Measurements from ENCODE around the gene CACNA1C. TPM values are rescaled to one million over a fixed set of nuclear protein-coding genes. Genes with fewer than 3 reads are reported as not detected.

The CACNA1C gene
- total RNA-seq, 1 donor from 2014 or later, result 1.6 TPM

DNA sequence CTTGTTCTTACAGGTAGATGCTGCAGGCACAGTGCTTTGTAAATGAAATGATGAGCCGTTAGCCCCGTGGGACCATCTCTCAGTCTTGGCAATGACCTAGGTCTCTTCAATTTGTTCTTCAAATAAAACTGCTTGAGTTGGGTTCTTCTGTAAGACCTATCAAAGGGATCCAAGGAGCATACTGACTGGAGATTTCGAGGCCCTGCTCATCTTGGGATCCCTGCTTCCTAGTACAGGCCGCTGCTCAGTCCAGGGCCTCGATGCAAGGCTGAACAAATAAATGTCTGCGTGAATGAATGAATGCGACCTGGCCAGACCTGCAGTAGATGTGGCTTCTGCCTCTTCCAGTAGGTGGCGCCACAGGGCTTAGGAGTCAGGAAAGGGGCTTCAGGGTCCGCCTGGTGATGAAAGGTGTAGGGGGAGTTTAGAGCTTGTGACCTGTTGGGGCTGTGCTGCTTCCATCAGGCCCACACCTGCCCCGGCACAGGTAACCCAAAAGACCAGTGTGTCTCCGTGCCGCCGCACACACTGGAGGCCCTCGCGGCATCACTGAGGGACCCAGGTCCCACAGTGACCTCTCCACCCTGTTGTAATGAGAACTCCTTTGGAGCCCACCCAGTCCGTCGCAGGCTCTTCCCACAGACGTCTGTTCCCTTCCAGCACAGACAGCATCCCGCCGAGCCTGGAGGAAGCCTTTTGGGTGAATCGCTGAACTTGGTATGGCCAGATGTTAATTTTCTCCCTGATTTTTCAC, 4.4 kb downstream of the CACNA1C start:
- peak overlapping the region; percentile 32 for H3K4me3 Mint-ChIP-seq
- H3K27ac Mint-ChIP-seq (ENCODE audit: unreplicated experiment), result no peak overlapping the region
- DNase-seq (ENCODE audit: low read depth, low spot score), result peak; percentile 76
- peaks cover 63% of the 10 kb centered on the region for H3K27me3 Mint-ChIP-seq (ENCODE audit: low read depth)
- H3K9me3 Mint-ChIP-seq, result no peaks in the 10 kb centered on the region
- H3K4me1 Mint-ChIP-seq, result peaks cover 12% of the 10 kb centered on the region
- H3K36me3 Mint-ChIP-seq (ENCODE audit: low read depth), result no peaks in the 10 kb centered on the region
- TF ChIP-seq, protein P1, sequence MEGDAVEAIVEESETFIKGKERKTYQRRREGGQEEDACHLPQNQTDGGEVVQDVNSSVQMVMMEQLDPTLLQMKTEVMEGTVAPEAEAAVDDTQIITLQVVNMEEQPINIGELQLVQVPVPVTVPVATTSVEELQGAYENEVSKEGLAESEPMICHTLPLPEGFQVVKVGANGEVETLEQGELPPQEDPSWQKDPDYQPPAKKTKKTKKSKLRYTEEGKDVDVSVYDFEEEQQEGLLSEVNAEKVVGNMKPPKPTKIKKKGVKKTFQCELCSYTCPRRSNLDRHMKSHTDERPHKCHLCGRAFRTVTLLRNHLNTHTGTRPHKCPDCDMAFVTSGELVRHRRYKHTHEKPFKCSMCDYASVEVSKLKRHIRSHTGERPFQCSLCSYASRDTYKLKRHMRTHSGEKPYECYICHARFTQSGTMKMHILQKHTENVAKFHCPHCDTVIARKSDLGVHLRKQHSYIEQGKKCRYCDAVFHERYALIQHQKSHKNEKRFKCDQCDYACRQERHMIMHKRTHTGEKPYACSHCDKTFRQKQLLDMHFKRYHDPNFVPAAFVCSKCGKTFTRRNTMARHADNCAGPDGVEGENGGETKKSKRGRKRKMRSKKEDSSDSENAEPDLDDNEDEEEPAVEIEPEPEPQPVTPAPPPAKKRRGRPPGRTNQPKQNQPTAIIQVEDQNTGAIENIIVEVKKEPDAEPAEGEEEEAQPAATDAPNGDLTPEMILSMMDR (conservative IDR thresholded peaks at IDR 0.05), result peak; percentile 89

DNA sequence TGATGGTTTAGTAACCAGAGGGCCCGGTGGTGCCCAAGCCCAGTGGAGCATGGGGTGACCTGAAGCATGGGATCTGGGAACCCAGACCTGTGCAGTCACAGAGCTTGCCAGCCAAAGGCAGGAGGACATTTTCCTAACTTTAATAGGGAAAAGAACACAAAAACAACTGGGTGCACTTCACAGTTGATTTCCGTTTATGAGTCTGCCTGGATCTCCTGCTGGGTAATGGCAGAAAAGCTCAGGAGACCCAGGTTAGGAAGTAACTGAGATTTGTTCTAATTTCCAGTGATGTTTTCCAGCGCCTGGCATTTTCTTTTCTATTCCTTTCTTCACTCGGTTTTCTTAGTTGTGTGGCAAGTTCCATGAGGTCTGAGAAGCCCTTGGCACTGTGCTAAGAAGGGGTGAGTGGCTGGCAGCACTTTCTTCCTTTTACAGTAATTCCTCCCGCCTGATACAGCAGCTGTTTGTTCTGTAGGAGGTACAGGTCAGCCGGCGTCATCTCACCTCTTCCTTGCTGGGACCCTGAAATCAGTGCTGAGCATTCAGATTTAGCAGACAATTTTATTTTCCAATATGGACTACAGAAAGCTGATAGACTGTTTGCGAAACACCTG, 5.1 kb downstream of the CACNA1C start:
- peaks cover 62% of the 10 kb centered on the region for H3K27me3 Mint-ChIP-seq (ENCODE audit: low read depth)
- H3K27ac Mint-ChIP-seq (ENCODE audit: unreplicated experiment), result no peak overlapping the region
- no peak for DNase-seq (ENCODE audit: low read depth, low spot score)
- peaks cover 12% of the 10 kb centered on the region for H3K4me1 Mint-ChIP-seq
- no peaks in the 10 kb centered on the region for H3K36me3 Mint-ChIP-seq (ENCODE audit: low read depth)
- TF ChIP-seq, protein P1 (conservative IDR thresholded peaks at IDR 0.05), result no peak
- H3K9me3 Mint-ChIP-seq, result no peaks in the 10 kb centered on the region
- H3K4me3 Mint-ChIP-seq, result no peak overlapping the region

DNA sequence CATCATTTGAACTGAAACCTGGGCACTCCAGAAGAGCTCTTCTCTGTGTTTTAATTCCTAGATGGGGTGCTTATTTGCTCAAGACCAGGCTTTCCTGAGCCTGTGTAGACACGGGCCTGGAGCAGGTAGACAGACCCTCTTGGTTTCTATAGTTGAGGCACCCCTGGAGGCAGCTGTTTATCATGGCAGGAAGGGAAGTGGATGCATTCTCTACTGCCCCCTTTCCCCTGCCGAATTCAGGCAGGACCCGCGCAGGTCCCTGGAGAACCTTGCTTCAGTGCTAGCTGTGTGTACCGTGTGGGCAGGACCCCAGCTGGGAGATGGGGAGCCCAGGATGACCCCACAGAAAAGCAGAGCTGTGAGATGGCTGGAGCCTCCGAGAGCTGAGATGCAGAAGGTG, 6.0 kb downstream of the CACNA1C start:
- no peaks in the 10 kb centered on the region for H3K36me3 Mint-ChIP-seq (ENCODE audit: low read depth)
- H3K27ac Mint-ChIP-seq (ENCODE audit: unreplicated experiment), result no peak overlapping the region
- peaks cover 8% of the 10 kb centered on the region for H3K4me1 Mint-ChIP-seq
- no peaks in the 10 kb centered on the region for H3K9me3 Mint-ChIP-seq
- H3K4me3 Mint-ChIP-seq, result no peak overlapping the region
- TF ChIP-seq, protein P1 (conservative IDR thresholded peaks at IDR 0.05), result no peak
- peaks cover 58% of the 10 kb centered on the region for H3K27me3 Mint-ChIP-seq (ENCODE audit: low read depth)
- no peak for DNase-seq (ENCODE audit: low read depth, low spot score)

DNA sequence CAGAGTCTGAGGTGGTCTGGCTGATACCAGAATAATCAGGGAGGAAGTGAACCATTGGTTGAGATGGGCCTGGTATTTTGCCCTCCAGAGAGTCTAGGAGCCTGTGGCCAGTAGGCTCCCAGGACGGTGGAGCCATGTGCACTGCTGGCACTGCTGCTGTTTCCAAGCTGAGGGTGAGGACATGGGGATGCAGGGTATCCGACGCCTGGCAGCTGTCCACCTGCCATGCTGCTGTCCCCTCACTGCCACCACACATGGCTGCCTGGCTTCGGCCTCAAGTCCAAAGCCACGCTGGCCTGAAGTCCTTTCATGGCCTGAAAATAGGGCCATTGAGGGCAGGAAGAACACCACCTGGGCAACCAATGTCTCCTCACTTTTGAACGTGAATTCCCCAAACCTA, 8.6 kb downstream of the CACNA1C start:
- H3K9me3 Mint-ChIP-seq, result peaks cover 4% of the 10 kb centered on the region
- H3K4me3 Mint-ChIP-seq, result no peak overlapping the region
- TF ChIP-seq, protein P1 (conservative IDR thresholded peaks at IDR 0.05), result no peak
- no peaks in the 10 kb centered on the region for H3K4me1 Mint-ChIP-seq
- no peak overlapping the region for H3K27ac Mint-ChIP-seq (ENCODE audit: unreplicated experiment)
- H3K27me3 Mint-ChIP-seq (ENCODE audit: low read depth), result peaks cover 48% of the 10 kb centered on the region
- no peak for DNase-seq (ENCODE audit: low read depth, low spot score)
- no peaks in the 10 kb centered on the region for H3K36me3 Mint-ChIP-seq (ENCODE audit: low read depth)

DNA sequence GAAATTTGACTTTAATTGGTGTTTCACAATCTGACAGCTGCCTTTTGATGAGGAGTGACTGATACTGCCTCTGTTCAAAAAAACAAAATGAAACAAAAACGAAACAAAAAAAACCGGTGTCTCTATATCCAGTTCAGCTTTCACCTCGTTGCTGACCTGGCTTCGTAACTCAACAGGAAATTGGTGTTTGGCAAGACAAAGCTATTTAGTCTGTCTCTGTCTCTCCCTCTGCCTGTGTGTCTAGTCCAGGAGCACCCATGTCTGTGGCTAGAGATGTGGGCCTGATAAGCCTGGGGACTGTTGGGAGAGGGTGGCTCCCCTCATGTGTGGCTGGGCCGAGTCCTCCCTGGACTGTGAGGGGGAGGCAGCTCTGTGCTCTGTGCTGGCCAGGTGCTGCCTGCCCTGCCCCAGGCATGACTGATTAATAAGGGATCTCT, 11.3 kb downstream of the CACNA1C start:
- Mint-ChIP-seq H3K36me3 (ENCODE audit: low read depth) (no peaks in the 10 kb centered on the region), H3K27me3 (ENCODE audit: low read depth) (peaks cover 27% of the 10 kb centered on the region), H3K9me3 (peaks cover 5% of the 10 kb centered on the region), H3K4me3 (no peak overlapping the region), H3K27ac (ENCODE audit: unreplicated experiment) (no peak overlapping the region), H3K4me1 (no peaks in the 10 kb centered on the region)
- TF ChIP-seq, protein P1 (conservative IDR thresholded peaks at IDR 0.05), result no peak
- no peak for DNase-seq (ENCODE audit: low read depth, low spot score)
